B cell (primary cell): Measurements from ENCODE around the gene CHIT1.

Experiments used
- EZH2 ChIP-seq: IDR thresholded peaks from 2 replicates; pipeline ENCODE4 v1.6.1; 2012; ENCODE audit warnings: borderline replicate concordance, low read depth, mild to moderate bottlenecking, moderate library complexity, low read length; ENCODE audit not compliant: insufficient read depth, poor library complexity, severe bottlenecking
- TF ChIP-seq, protein P1 (sequence below): fragments of 200-600 bp; IDR thresholded peaks from one replicate; pipeline ENCODE4 v1.8.0; 2022; ENCODE audit warnings: antibody characterized with exemption, mild to moderate bottlenecking

DNA sequence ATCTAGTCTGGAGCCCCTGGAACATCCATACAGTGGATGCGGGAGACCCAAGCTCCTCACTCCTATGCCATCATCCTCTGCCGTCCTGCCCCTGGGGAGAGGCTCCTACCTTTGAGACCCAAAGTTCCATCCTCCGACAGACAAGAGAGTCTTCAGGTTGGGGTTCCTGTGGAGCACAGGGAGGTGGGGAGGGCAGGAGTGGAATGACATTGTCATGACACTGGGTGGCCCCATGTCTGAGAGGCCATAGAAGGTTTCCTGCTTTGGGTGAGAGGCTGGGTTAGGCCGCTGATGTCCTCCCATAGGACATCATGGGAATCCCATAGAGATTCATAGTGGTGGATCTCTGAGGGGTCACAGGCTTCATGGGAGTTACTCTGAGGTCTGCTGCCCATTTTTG is 45.0 kb downstream of the CHIT1 start:
- TF ChIP-seq, protein P1, sequence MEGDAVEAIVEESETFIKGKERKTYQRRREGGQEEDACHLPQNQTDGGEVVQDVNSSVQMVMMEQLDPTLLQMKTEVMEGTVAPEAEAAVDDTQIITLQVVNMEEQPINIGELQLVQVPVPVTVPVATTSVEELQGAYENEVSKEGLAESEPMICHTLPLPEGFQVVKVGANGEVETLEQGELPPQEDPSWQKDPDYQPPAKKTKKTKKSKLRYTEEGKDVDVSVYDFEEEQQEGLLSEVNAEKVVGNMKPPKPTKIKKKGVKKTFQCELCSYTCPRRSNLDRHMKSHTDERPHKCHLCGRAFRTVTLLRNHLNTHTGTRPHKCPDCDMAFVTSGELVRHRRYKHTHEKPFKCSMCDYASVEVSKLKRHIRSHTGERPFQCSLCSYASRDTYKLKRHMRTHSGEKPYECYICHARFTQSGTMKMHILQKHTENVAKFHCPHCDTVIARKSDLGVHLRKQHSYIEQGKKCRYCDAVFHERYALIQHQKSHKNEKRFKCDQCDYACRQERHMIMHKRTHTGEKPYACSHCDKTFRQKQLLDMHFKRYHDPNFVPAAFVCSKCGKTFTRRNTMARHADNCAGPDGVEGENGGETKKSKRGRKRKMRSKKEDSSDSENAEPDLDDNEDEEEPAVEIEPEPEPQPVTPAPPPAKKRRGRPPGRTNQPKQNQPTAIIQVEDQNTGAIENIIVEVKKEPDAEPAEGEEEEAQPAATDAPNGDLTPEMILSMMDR = no peak
- no peak for TF ChIP-seq EZH2
